Ovary (tissue), 3 donors: ENCODE data around the gene AQP5.

ENCODE experiments used
- CTCF ChIP-seq, 3 donors: fragments of 450-650 bp in 2 of 3; fragments of 200-600 bp in 1 of 3; IDR thresholded peaks; one replicate each; pipeline versions ENCODE4 v1.5.1 to v1.8.0; 2016 to 2022; ENCODE audit warnings: antibody characterized with exemption in 3 of 3, mild to moderate bottlenecking in 1 of 3
- POLR2A ChIP-seq: fragments of 450-650 bp; IDR thresholded peaks from one replicate; pipeline ENCODE4 v1.6.1; 2017; ENCODE audit warnings: antibody characterized with exemption, mild to moderate bottlenecking, moderate library complexity
- donor health status: DM: no; HTN: no; CAD: no.

GRCh38 chr12:49985981-49986380 is 24.3 kb downstream of the AQP5 start:
- TF ChIP-seq POLR2A (no peak), CTCF (IDR thresholded peaks at IDR 0.05) (no peak)
